Type B pancreatic cell (in vitro differentiated cells): ENCODE results near the gene DHX58. TPM values are rescaled to one million over a fixed set of nuclear protein-coding genes. Genes with fewer than 3 reads are reported as not detected.

Experiments used
- DNase-seq: peaks from one replicate; pipeline ENCODE4 v3.0.0; 2021; ENCODE audit warnings: mixed read lengths; ENCODE audit not compliant: unreplicated experiment; ENCODE audit errors: extremely low spot score
- H3K27ac Mint-ChIP-seq: 2 replicates; pipeline ENCODE4 v1.8.0; 2021; ENCODE audit warnings: mild to moderate bottlenecking, mixed read lengths
- H3K27me3 Mint-ChIP-seq: 2 replicates; pipeline ENCODE4 v1.8.0; 2021; ENCODE audit warnings: mixed read lengths
- H3K36me3 Mint-ChIP-seq: 2 replicates; pipeline ENCODE4 v1.8.0; 2021; ENCODE audit warnings: mixed read lengths
- H3K4me1 Mint-ChIP-seq: one replicate; pipeline ENCODE4 v1.8.0; 2021; ENCODE audit warnings: mixed read lengths; ENCODE audit not compliant: unreplicated experiment
- H3K4me3 Mint-ChIP-seq: 2 replicates; pipeline ENCODE4 v1.8.0; 2021; ENCODE audit warnings: mild to moderate bottlenecking, mixed read lengths
- H3K9me3 Mint-ChIP-seq: 2 replicates; pipeline ENCODE4 v1.8.0; 2021; ENCODE audit warnings: mixed read lengths
- total RNA-seq: library from RNA; stranded (reverse); gene quantifications from 2 replicates; pipeline ENCODE4 v1.2.1, GENCODE V29; 2021; ENCODE audit warnings: low replicate concordance
- TF ChIP-seq, protein P1 (sequence below): fragments of 200-600 bp; sonication (generic); conservative IDR thresholded peaks from 2 replicates; pipeline ENCODE4 v1.5.0; 2021; ENCODE audit warnings: antibody characterized with exemption, mild to moderate bottlenecking

The DHX58 gene
- total RNA-seq, 1 donor from 2014 or later = 0.72 TPM

- no peaks in the 10 kb centered on the region for H3K9me3 Mint-ChIP-seq
- H3K36me3 Mint-ChIP-seq = no peaks in the 10 kb centered on the region
- DNase-seq = no peak
- H3K4me3 Mint-ChIP-seq = no peak overlapping the region
- no peak overlapping the region for H3K27ac Mint-ChIP-seq
- H3K27me3 Mint-ChIP-seq = peaks cover 32% of the 10 kb centered on the region
- TF ChIP-seq, protein P1, sequence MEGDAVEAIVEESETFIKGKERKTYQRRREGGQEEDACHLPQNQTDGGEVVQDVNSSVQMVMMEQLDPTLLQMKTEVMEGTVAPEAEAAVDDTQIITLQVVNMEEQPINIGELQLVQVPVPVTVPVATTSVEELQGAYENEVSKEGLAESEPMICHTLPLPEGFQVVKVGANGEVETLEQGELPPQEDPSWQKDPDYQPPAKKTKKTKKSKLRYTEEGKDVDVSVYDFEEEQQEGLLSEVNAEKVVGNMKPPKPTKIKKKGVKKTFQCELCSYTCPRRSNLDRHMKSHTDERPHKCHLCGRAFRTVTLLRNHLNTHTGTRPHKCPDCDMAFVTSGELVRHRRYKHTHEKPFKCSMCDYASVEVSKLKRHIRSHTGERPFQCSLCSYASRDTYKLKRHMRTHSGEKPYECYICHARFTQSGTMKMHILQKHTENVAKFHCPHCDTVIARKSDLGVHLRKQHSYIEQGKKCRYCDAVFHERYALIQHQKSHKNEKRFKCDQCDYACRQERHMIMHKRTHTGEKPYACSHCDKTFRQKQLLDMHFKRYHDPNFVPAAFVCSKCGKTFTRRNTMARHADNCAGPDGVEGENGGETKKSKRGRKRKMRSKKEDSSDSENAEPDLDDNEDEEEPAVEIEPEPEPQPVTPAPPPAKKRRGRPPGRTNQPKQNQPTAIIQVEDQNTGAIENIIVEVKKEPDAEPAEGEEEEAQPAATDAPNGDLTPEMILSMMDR = no peak
- H3K4me1 Mint-ChIP-seq = no peaks in the 10 kb centered on the region
Measured at GRCh38 chr17:42078396-42079043, 34.0 kb downstream of the DHX58 start.

DNA sequence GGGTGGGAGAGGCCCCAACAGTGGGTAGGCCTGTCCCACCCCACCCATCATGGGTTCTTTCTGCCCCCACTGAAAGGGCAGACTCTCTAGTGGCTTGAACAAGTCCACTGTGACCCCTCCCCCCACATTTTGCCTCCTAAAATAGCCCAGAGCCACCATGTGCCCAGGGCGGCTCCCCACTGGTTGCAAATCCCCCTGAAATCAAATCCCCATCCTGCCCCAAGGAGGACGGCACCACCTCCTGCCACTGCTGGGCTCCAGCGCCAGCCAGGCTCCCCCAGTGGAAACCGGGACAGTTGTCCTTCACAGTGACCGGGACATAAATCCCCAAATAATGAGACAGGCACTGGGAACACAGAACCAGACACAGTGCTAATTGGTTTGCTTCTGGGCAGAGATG is 34.8 kb downstream of the DHX58 start:
- Mint-ChIP-seq H3K4me3 (no peak overlapping the region), H3K9me3 (no peaks in the 10 kb centered on the region), H3K36me3 (no peaks in the 10 kb centered on the region), H3K4me1 (no peaks in the 10 kb centered on the region), H3K27me3 (peaks cover 39% of the 10 kb centered on the region), H3K27ac (no peak overlapping the region)
- no peak for DNase-seq
- TF ChIP-seq, protein P1 = no peak

DNA sequence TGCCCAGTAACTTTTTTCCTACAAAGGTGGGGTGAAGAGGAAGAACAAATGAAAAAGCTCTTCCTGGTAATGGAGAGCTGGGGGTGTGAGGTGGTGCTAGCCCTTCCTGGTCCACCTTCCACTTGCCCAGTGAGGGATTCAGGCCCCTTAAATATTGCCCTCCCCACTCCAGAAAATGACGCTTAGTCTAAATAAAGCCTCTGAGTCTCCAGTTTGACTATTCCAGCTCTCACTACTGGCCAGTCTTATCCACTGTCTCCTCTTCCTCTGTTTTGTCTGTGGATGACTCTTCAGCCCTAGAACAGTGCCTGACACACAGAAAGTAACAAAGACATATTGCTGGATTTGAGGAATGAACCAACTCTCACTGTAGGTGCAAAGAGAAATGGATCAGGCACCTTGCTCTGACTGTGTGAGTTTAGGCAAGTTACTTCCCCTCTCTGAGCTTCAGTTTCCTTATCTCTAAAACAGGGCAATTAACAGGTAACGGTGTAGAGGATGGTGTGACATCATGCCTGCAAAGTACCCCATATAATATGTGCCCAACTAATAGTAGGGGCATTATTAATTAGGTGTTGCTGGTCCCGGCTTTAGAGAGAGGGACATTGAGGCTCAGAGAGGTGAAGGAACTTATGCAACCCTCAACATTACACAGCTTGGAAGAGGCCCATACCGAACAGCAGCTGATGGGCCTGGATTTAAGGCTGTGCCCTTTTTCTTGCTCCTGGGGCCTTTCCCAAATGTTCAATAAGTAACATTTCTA is 35.5 kb downstream of the DHX58 start:
- DNase-seq = no peak
- Mint-ChIP-seq H3K9me3 (no peaks in the 10 kb centered on the region), H3K36me3 (no peaks in the 10 kb centered on the region), H3K27me3 (peaks cover 39% of the 10 kb centered on the region), H3K4me3 (no peak overlapping the region), H3K27ac (no peak overlapping the region), H3K4me1 (no peaks in the 10 kb centered on the region)
- TF ChIP-seq, protein P1 = no peak

GRCh38 chr17:42075789-42076188 is 36.7 kb downstream of the DHX58 start:
- Mint-ChIP-seq H3K27me3 (peaks cover 50% of the 10 kb centered on the region), H3K4me3 (no peak overlapping the region), H3K9me3 (no peaks in the 10 kb centered on the region), H3K4me1 (no peaks in the 10 kb centered on the region), H3K36me3 (no peaks in the 10 kb centered on the region), H3K27ac (no peak overlapping the region)
- TF ChIP-seq, protein P1 = no peak
- no peak for DNase-seq

DNA sequence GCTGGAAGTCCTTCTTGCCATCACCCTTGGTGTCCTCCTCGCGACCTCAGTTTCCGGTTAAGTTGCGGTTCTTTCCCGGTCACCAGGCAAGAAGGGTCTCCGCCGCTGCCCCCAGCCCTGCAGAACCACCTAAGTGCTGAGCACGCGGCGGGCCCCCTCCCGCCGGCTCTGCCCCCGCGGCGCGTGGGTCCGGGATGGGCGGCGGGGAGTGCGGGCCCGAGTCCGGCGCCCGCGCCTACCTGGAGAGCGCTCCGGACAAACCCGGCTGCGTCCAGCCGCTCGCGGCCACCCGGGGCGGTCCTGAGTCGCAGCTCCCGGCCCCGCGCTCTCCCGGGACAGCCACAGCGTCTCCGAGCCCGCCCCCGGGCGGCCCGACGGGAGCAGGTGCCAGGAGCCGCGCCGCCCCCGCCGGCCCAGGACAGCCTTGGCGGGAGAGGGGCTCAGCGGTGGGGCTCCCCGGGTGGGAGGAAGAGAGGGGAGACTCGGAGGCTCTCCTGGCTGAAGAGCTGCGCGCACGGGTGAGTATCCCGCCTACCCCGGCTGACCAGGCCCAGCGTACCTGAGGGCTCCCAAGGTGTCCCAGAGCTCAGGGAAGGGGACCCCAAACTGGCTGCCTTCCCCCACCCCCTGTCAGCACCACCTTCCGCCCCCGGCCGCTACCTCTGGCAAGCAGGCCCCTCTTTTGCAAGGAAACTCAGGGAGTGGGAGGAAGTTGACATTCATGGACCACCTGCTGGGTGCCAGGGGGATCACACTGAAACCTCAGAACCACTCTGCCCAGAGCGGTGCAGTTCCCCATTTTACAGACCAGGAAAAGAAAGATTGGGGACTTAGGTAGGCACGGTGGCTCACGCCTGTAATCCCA is 40.0 kb downstream of the DHX58 start:
- Mint-ChIP-seq H3K4me3 (peak overlapping the region; percentile 36), H3K36me3 (no peaks in the 10 kb centered on the region), H3K27ac (no peak overlapping the region), H3K4me1 (peaks cover 5% of the 10 kb centered on the region), H3K9me3 (no peaks in the 10 kb centered on the region), H3K27me3 (peaks cover 52% of the 10 kb centered on the region)
- no peak for DNase-seq
- TF ChIP-seq, protein P1 = peak; percentile 44
